HG02642 (cell line): ENCODE measurements around the gene PLCL2.
"Not testable (repeated sequence)": the region's sequence is repeated elsewhere in the genome, so short reads cannot be mapped to it uniquely, and the experiment has no call there.

ENCODE experiments used
- ATAC-seq: cut with Tn5 transposase; IDR thresholded peaks from one replicate; pipeline ENCODE4 v1.9.1; 2021; ENCODE audit warnings: mild to moderate bottlenecking; ENCODE audit not compliant: unreplicated experiment, poor library complexity

Gene PLCL2

DNA sequence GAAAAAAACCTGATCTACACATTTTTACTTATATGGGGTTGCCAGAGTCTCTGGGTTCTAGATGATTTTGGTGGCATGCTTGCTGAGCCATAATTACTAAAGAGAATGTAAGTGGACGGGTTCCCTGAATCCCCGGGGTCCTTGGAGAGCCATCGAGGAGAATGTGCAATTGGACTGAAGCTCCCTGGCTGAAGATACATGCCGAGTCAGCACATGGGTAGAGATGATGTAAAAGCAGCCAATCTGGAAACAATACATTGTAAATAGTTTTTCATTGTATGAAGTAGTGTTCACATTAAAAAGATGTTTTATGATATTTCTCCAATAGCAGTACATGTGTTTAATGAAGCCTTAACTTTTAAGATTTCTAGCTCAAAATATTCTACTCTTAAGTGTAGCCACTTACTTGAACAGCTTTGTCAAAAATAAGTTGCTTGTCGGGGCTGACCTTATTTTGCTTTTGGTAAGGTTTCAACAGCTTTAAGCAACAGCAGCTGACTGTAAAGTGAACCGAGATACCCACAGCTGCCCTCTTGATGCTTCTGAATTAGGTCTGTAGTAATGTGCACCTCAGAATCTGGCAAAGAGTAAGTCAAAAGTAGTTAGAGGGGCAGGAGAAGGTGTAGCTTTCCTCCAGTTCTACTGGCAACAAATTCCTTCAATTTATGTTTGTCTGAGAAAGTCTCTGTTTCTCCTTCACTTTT is 205.7 kb downstream of the PLCL2 start:
- no peak for ATAC-seq

DNA sequence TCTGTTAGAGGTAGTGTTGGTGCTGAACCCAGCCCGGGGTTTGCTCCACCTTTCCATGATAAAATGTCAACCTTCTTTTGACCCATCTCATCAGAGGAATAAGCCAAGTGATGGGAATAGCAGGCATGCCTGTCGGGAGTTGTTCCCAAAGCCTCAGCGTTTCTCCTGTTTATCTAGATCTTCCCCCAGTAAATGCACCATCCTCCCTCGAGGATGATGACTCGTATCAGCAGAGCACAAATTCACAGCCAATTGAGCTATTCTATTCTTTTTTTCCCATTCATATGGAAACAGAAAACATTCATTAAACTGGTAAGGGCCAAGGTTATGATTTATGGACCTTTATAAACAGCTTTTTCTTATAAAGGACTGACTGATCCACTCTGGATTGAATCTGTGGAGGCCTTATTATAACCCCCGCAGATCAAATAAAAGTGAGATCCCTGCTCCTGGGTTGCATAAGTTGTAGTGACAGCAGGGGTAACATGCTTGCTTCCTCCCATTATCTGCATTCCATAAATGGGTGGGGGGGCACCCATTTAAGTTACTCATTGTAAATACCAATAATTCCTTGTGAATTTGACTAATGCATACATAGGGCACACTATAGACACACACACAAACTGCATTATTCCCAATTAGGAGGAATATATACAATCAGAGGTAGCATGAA is 207.3 kb downstream of the PLCL2 start:
- ATAC-seq = no peak

DNA sequence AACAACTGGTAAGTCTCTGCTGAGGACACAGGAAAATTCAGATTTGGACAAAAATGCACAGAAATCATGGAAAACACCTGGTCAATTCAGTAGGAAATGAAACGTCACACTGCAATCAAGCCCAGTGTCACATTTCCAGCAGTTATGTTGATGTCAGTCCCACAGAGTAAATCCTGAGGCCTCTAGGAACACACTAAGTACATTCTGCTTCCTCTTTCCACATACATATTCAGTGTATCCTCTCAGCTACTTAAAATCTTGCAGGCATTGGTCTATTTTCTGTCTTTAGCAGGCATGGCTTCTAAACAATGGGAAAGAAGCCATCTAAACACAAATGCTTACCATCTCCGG is 207.8 kb downstream of the PLCL2 start:
- ATAC-seq = no peak

DNA sequence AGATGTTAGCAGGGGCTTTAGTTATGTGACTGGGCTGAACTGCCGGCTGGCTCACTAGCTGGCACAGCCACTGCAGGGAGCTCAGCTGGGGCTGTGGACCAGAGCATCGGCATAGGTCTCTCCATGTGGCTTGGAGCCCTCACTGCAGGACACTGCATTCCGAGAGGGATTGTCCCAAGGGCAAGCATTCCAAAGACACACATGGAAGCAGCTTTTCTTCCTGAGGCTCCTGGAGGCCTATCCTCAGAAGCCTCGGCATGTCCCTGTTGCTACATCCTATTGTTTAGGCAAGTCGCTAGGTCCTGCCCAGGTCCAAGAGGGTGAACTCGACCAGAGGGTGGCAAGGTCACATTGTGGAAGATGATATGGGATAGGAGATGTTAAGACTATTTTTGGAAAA is 209.8 kb downstream of the PLCL2 start:
- no peak for ATAC-seq

DNA sequence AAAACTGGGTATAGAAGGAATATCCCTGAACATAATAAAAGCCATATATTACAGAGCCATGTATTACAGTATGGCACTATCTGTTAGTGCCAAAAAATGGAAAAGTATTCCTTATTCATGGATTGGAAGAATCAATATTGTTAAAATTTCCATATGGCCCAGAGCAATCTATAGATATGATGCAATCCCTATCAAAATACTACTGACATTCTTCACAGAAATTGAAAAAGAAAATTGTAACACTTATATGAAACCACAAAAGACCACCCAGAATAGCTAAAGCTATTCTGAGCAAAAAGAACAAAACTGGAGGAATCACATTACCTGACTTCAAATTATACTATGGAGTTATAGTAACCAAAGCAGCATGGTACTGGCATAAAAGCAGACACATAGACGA is 218.8 kb downstream of the PLCL2 start:
- no peak for ATAC-seq

DNA sequence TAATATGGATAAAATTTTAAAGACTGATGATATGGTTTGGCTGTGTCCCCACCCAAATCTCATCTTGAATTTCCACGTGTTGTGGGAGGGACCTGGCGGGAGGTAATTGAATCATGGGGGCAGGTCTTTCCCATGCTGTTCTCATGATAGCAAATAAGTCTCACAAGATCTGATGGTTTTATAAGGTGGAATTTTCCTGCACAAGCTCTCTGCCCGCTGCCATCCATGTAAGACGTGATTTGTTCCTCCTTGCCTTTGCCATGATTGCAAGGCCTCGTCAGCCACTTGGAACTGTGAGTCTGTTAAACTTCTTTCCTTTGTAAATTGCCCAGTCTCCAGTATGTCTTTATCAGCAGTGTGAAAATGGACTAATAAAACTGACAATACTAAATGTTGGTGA is 222.0 kb downstream of the PLCL2 start:
- ATAC-seq = not testable (repeated sequence)

DNA sequence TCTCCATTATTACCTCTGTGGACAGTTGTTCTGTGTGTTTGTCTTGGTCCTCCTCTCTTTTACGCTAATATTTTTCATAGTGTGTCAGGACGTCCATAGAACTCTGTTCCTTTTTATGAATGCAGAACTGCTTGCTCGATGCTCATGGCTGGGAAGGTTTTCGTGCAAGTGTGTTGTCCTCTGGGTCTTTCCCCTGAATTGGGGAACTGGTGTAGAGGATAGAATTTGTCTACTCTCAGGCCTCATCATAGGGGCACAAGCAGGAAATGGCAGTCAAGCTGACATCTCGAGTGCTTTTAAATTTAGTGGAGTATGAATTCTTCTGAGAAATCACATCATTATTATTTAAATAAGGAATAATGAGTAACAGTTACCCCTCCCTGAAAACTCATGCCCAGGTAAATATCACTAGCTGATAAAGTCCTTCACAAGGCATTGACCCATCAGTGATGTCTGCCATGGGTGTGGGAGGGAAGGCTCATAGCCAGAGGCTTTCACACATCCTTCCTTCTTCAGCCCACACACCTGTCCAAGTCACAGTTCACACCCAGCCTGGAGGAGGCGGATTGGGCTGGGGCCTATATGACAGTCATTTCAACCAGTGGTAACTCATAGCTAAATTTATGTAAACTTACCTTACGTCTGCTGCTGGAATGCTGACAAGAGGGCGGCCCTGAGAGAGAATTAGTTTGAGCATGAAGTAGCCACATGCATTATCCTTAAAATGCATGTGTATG is 226.1 kb downstream of the PLCL2 start:
- no peak for ATAC-seq

DNA sequence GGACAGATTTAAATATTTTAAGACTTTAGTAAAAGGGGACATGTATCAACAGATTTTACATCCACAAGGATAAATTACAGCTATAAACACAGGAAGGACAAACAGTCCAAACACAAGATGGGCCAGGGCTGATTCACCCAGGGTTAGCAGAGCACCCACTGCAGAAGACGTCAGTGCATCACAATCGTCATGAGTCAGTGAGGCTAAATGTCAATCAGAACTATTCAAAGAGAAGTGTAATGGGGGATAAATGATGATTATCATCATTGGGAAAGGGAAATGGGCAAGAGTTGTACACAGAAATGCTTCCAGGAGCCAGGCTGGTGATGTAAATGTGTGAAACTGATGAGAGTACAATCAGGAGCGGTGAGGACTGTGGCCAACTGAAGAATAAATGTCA is 226.8 kb downstream of the PLCL2 start:
- no peak for ATAC-seq

DNA sequence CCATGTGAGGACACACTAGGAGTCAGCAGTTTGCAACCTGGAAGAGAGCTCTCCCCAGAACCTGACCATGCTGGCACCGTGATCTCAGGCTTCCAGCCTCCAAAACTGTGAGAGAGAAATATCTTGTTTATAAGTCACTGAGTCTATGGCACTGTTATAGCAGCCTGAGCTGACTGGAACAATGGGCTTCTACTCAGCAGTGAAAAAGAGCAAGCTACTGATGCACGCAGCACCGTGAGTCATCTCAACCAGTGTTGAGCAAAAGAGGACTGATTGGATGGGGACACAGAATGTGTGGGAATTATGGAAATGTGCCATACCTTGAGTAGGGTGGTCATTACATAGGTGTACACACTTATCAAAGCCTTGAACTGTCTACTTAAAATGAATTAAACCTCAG is 230.4 kb downstream of the PLCL2 start:
- no peak for ATAC-seq

DNA sequence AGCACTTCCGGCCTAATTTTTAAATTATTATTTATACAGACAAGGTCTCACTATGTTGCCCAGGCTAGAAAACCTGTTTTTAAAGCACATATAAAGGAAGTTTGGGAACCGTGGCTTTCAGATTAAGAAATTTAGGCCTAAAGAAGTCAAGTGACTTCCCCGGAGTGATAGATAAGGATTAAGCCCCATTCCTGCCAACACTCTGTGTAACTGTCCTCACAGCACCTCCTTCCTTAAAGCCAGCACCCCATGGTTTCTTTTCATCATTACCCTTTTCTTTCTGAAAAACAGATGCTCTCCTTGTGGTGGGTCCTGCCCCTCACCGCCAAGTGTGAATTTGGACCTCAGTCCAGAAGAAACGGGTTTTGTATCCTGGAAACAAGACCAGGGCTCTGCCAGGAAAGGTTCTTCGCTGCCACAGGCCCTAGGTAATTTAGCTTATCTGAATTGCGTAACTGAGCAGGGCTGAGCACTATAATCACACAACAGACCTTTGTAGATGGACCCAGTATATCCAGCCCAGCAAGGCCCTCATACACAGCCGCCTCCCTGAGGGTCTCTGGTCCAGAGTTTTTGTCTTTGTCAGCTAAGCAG is 231.3 kb downstream of the PLCL2 start:
- no peak for ATAC-seq

DNA sequence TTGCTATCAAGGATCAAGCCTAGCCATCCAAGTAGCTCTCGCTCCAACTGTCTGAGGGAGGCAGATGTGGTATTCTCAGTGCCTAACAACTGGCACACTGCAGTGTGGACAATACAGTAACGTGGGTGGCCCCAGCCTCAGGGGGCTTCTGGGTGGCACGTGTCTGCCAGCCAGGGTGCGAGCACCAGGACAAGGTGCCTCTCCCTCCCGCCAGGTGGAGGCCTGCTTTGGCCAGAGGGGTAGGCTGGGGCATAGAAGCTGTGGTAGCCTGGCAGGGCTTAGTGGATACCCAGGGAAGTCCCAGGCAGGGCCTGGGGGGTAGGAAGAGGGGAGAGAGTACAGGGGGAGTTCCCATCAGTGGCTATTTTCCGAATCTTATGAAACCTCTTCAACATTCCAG is 234.0 kb downstream of the PLCL2 start:
- no peak for ATAC-seq

DNA sequence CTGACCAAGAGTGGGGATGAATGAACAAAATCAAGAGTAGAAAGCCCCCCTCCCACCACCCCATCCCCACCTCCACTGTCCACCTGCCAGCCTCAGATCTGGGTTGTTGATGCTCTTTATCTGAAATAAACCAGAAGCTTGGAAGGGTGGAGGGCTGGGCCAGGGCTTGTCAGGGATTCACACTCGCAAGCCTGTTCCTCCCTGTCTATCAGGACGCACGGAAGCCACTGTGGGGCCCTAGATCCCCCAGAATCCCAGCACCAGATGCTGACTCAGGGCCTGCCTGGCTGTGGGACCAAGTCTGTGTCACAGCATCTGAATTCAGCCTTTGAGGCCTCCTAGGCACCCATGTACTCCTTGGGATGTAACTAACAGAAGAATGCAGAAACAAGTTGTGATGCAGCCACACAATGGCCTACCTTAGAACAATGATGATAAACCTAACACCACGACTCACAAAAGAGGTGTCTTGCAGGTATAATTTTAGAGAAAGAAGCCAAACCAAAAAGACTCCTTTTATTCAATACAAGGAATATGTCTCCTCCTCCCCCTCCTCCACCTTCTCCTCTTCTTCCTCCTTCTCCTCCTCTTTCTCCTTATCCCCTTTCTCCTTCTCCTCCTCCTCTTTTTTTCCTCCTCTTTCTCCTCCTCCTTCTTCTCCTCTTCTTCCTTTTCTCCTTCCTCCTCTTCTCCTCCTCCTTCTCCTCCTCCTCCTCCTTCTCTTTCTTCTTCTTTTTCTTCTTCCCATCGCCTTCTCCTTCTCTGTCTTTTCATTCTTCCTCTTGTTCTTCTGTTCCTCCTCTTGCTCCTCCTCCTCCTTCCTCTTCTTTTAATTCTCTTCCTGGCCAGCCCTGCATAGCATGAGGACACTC is 234.7 kb downstream of the PLCL2 start:
- no peak for ATAC-seq

DNA sequence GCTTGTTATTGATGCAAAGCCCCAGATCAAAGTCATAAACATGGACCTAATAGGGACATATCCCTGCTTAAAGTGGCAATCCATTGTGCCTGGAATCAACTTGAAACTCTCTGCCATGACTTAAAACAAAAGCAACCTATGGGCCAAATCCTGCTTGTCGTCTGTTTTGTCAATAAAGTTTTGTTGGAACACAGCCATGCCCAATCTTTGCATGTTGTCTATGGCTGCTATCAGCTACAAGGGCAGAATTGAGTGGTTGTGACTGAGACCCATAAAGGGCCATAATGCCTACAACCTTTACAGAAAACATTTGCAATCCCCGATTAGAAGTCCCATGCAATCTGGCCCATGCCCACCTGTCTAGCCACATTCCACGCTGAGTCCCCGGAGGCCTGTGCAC is 235.4 kb downstream of the PLCL2 start:
- ATAC-seq = no peak

DNA sequence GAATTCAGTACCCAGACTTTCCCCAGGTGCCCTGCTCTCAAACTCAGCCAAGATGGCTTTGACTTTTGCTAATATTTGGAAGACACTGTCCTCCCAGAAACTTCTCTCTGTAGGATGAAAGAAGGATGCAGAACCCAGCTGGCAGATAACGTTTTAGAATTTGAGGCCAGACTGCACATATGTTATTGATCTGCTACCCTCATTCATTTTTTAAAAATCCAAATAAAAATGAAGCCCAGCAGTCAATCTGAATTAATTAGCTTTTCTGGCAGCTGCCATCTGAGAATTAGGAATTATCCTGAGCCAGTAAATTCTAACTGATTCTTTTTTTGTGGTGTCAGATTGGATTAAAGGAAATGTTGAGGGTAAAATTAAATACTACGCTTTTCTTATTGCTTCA is 236.6 kb downstream of the PLCL2 start:
- ATAC-seq = no peak

DNA sequence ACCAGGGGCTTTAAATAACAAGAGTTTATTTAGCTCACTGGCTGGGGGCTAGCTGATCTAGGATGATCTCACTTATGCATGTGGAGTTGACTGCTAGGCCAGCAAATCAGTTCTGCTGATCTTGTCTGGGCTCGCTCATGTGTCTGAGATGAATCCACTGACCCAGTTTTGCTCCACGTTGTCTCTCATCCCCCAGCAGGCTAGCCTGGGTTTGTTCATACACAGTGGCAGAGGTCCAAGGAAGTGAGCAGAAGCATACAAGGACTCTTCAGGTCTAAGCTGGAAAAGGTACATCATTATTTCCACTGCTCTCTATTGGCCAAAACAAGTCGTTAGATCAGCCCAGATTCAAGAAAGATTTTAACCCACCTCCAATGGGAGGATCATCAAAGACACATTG is 238.0 kb downstream of the PLCL2 start:
- ATAC-seq = no peak

DNA sequence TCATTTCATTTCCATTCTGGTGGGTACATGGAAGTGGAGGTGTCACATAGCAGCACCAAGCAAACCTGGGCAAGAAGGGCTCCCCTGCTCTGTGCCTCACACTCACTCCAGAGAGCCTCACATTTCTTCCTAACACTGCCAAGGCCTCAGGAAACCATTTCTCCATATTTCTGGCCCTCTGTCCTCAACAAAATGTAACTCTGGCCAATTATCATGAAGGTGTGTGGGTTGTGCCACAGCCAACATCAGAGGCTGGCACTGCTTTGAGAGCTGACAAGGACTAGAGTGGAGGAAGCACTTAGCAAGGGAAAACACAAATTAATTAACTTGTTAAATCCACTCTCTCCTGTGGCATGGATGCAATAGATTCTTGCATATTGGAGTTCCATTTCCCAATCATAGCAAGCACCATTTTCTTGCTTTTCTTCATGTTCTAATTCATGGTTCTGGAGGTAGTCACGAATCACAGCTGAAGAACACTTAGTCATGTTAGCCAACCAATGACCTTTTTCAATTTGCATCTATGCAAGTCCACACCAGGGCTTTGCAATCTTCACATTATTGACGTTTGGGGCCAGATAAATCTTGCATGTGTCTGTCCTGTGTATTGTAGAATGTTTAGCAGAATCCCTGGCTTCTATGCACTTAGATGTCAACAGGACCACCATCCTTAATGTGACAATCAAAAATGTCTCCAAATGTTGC is 241.1 kb downstream of the PLCL2 start:
- no peak for ATAC-seq

DNA sequence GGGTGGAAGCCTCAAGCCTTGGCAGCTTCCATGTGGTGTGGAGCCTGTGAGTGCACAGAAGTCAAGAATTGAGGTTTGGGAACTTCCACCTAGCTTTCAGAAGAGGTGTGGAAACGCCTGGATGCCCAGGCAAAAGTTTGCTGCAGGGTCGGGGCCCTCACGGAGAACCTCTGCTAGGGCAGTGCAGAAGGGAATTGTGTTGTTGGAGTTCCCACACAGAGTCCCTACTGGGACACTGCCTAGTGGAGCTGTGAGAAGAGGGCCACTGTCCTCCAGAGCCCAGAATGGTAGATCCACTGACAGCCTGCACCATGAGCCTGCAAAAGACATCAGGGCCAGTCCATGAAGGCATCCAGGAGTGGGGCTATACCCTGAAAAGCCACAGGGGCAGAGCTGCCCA is 243.9 kb downstream of the PLCL2 start:
- not testable (repeated sequence) for ATAC-seq

DNA sequence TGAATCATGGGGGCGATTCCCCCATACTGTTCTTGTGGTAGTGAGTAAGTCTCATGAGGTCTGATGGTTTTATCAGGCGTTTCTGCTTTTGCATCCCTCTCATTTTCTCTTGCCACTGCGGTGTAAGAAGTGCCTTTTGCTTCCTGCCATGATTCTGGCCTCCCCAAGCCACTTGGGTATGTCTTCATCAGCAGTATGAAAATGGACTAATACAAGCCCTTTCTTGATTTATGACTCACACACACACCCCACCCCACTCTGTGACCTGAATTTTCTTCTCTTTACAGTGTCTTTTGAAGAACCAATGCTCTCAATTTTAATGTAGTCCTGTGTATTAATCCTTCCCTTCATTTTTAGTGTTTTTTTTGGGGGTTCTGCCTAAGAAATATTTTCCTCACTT is 244.8 kb downstream of the PLCL2 start:
- no peak for ATAC-seq

DNA sequence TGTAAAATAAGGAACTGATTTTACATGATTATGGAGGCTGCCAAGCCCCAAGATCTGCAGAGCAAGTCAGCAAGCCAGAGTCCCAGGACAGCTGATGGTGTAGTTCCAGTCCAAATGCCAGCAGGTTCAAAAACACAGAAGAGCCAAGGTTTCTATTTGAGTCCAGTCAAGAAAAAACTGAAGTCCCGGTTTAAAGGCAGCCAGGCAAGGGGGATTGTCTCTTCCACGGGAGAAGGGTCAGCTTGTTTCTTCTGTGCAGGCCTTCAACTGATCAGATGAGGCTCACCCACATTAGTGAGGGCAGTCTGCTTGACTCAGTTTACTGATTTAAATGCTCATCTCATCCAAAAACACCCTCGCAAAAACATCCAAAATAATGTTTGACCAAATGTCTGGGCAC is 246.2 kb downstream of the PLCL2 start:
- ATAC-seq = no peak
